PC-9 (cell line): ENCODE results near the gene ERCC6L2. TPM values are rescaled to one million over a fixed set of nuclear protein-coding genes. Genes with fewer than 3 reads are reported as not detected.

Experiments
- BruUV-seq: library from RNA; stranded (reverse); fragments of 400-500 nt; replicated peaks from 2 replicates; lab custom pipeline; 2021; lab: Mats Ljungman, UMichigan
- CTCF ChIA-PET: fragments of 300-600 bp; sonication (Branson Sonifier 250); formaldehyde crosslinking; loops from one replicate; lab custom pipeline; 2022; ENCODE audit warnings: antibody characterized with exemption; lab: Charles Lee
- POLR2A ChIA-PET: fragments of 300-600 bp; sonication (Branson Sonifier 250); formaldehyde crosslinking; loops from one replicate; lab custom pipeline; 2022; ENCODE audit warnings: antibody characterized with exemption; ENCODE audit not compliant: unreplicated experiment; lab: Charles Lee
- DNase-seq, 2 experiments: peaks; one replicate each; pipeline versions ENCODE4 v3.0.0 to v3.0.0-alpha.2; 2015 to 2022; ENCODE audit warnings: mixed read lengths in 1 of 2
- H2AFZ ChIP-seq: fragments of 200-600 bp; sonication (generic); 2 replicates; pipeline ENCODE4 v1.8.1; 2017; ENCODE audit warnings: antibody characterized with exemption
- H3F3A ChIP-seq: fragments of 200-600 bp; sonication (generic); 2 replicates; pipeline ENCODE4 v1.8.1; 2017; ENCODE audit warnings: antibody characterized with exemption, mild to moderate bottlenecking, low read depth; ENCODE audit not compliant: insufficient read depth
- H3K27ac ChIP-seq: fragments of 200-600 bp; sonication (generic); 2 replicates; pipeline ENCODE4 v1.6.1; 2016; ENCODE audit warnings: mixed run types
- H3K27me3 ChIP-seq: fragments of 200-600 bp; sonication (generic); 2 replicates; pipeline ENCODE4 v1.6.1; 2016; ENCODE audit warnings: low read depth, mixed run types; ENCODE audit not compliant: insufficient read depth
- H3K36me3 ChIP-seq: fragments of 200-600 bp; sonication (generic); 2 replicates; pipeline ENCODE4 v1.6.1; 2016; ENCODE audit warnings: low read depth, mixed run types
- H3K4me1 ChIP-seq: fragments of 200-600 bp; sonication (generic); replicated peaks from 2 replicates; pipeline ENCODE4 v1.6.1; 2016; ENCODE audit warnings: mixed run types; ENCODE audit not compliant: insufficient read depth
- H3K4me2 ChIP-seq: fragments of 200-600 bp; sonication (generic); 2 replicates; pipeline ENCODE4 v1.6.1; 2017; ENCODE audit warnings: mixed run types
- H3K4me3 ChIP-seq: fragments of 200-600 bp; sonication (generic); 2 replicates; pipeline ENCODE4 v1.6.1; 2016; ENCODE audit warnings: mixed run types
- H3K79me2 ChIP-seq: fragments of 200-600 bp; sonication (generic); 2 replicates; pipeline ENCODE4 v1.6.1; 2017; ENCODE audit warnings: low read depth, mixed run types
- H3K9me2 ChIP-seq: fragments of 200-600 bp; sonication (generic); 2 replicates; pipeline ENCODE4 v1.8.1; 2017; ENCODE audit warnings: mild to moderate bottlenecking; ENCODE audit not compliant: insufficient read depth
- H3K9me3 ChIP-seq: fragments of 200-600 bp; sonication (generic); 2 replicates; pipeline ENCODE4 v1.8.1; 2016; ENCODE audit warnings: low read depth; ENCODE audit not compliant: insufficient read depth
- H4K20me1 ChIP-seq: fragments of 200-600 bp; sonication (generic); 2 replicates; pipeline ENCODE4 v1.8.1; 2017; ENCODE audit not compliant: insufficient read depth
- EZH2 ChIP-seq: fragments of 200-600 bp; sonication (generic); IDR thresholded peaks from 2 replicates; pipeline ENCODE4 v1.8.0; 2017; ENCODE audit warnings: antibody characterized with exemption, low read depth
- intact Hi-C: fragments of 100-400 bp; cut with micrococcal nuclease; formaldehyde crosslinking; loops from one replicate; pipeline ENCODE4 v1.10.0; 2022; ENCODE audit not compliant: unreplicated experiment
- total RNA-seq: library from RNA; stranded (reverse); gene quantifications from 2 replicates; pipeline ENCODE4 v1.2.3, GENCODE V29; 2021
- TF ChIP-seq, protein P1 (sequence below): fragments of 200-600 bp; sonication (generic); conservative IDR thresholded peaks from 2 replicates; pipeline ENCODE4 v1.6.1; 2017; ENCODE audit warnings: mixed run types, antibody characterized with exemption, mild to moderate bottlenecking, moderate library complexity

The ERCC6L2 gene
- total RNA-seq, 1 experiment from 2014 or later = 41.4 TPM

DNA sequence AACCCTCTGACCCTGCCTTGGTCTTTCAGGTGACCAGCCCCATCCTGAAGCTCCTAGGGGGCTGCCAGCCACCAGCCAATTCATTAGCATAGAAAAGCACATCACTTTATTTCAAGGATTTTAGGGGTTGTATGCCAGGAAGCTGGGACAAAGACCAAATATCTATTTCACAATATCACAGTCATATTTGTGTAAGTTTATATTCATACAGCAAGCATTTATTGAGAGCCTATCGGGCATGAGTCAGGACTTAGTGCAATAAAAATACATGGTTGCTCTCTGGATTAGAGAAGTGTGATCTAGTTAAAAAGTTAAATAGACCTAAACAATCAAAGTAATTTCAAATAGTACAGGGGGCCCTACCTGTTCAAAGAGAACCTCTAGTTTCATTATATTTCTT is 113.8 kb downstream of the ERCC6L2 start:
- CTCF ChIA-PET = no interaction called here
- intact Hi-C loops = no loop called here

DNA sequence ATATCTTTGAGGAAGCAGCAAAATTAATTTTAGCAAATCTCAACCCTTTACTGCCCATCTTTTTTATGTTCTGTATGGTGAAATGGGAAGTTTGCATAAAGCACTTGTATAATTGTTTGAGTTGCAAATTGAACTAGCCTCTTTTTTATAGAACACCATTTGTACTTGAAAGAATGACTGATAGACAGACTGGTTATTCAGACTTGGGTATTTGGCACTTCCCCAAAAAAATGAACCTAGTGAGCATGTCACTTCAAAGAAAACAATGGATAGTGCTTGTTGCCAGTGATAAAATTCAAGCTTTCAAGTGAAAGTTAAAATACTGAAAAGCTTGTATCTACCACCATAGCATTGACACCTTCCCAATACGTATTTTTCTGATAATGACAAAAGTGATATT is 115.8 kb downstream of the ERCC6L2 start:
- Histone ChIP-seq H3F3A (no peaks in the 10 kb centered on the region), H3K27ac (no peak overlapping the region), H2AFZ (no peak overlapping the region), H3K9me2 (no peaks in the 10 kb centered on the region), H3K27me3 (no peaks in the 10 kb centered on the region), H3K79me2 (no peaks in the 10 kb centered on the region), H3K4me2 (no peak overlapping the region), H3K4me1 (no peaks in the 10 kb centered on the region), H3K9me3 (no peaks in the 10 kb centered on the region), H3K4me3 (no peak overlapping the region), H3K36me3 (0 out of 2 replicates have a peak, but pooled peaks cover 7% of the 10 kb centered on the region), H4K20me1 (no peaks in the 10 kb centered on the region)
- ChIA-PET CTCF (no interaction called here), POLR2A (no interaction called here)
- DNase-seq = no peak
- intact Hi-C loops = no loop called here
- TF ChIP-seq EZH2 = no peak
- TF ChIP-seq, protein P1, sequence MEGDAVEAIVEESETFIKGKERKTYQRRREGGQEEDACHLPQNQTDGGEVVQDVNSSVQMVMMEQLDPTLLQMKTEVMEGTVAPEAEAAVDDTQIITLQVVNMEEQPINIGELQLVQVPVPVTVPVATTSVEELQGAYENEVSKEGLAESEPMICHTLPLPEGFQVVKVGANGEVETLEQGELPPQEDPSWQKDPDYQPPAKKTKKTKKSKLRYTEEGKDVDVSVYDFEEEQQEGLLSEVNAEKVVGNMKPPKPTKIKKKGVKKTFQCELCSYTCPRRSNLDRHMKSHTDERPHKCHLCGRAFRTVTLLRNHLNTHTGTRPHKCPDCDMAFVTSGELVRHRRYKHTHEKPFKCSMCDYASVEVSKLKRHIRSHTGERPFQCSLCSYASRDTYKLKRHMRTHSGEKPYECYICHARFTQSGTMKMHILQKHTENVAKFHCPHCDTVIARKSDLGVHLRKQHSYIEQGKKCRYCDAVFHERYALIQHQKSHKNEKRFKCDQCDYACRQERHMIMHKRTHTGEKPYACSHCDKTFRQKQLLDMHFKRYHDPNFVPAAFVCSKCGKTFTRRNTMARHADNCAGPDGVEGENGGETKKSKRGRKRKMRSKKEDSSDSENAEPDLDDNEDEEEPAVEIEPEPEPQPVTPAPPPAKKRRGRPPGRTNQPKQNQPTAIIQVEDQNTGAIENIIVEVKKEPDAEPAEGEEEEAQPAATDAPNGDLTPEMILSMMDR = no peak
- BruUV-seq = no TSS peak

More for the DNA sequence above, 113.8 kb downstream of the ERCC6L2 start:
- Histone ChIP-seq H3K27me3 (no peaks in the 10 kb centered on the region), H3K79me2 (no peaks in the 10 kb centered on the region), H3K4me1 (no peaks in the 10 kb centered on the region), H3K4me2 (no peak overlapping the region), H3K9me3 (no peaks in the 10 kb centered on the region), H3K36me3 (0 out of 2 replicates have a peak, but pooled peaks cover 13% of the 10 kb centered on the region), H3F3A (no peaks in the 10 kb centered on the region), H2AFZ (no peak overlapping the region), H3K27ac (no peak overlapping the region), H4K20me1 (no peaks in the 10 kb centered on the region), H3K9me2 (no peaks in the 10 kb centered on the region), H3K4me3 (no peak overlapping the region)
- no peak for TF ChIP-seq EZH2
- TF ChIP-seq, protein P1 = no peak
- POLR2A ChIA-PET = no interaction called here
- no TSS peak for BruUV-seq
- DNase-seq = no peak

DNA sequence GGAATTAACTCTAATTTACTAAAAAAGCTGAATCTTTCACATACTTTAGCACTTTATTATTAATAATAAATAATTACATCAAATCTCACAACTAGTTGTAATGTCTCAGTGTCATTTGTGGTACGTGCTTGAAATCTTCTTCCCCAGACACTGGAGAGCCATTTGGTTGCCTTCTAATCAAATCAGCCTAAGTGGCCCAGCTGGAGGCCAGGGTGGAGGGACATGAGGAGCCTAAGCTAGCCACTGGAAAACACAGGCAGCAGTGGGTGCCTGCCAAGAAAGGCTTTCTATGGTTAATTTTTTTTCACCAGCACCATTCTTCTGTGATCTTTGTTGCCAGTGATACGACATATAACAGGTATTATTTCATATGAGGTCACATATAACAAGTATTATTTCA is 117.0 kb downstream of the ERCC6L2 start:
- CTCF ChIA-PET = no interaction called here
- TF ChIP-seq, protein P1 = no peak
- H3K27ac ChIP-seq = no peak overlapping the region

More for the DNA sequence above, 117.0 kb downstream of the ERCC6L2 start:
- Histone ChIP-seq H3K9me2 (no peaks in the 10 kb centered on the region), H3K4me3 (no peak overlapping the region), H3F3A (no peaks in the 10 kb centered on the region), H4K20me1 (no peaks in the 10 kb centered on the region), H3K4me2 (no peak overlapping the region), H3K9me3 (no peaks in the 10 kb centered on the region), H3K27me3 (no peaks in the 10 kb centered on the region), H3K4me1 (no peaks in the 10 kb centered on the region), H3K79me2 (no peaks in the 10 kb centered on the region), H3K36me3 (0 out of 2 replicates have a peak, but pooled peaks cover 7% of the 10 kb centered on the region), H2AFZ (no peak overlapping the region)
- intact Hi-C loops = no loop called here
- DNase-seq = no peak
- POLR2A ChIA-PET = no interaction called here
- no TSS peak for BruUV-seq
